Activated naive CD4-positive, alpha-beta T cell treated with anti-CD3 and anti-CD28 coated beads for 36 hours (primary cell): ENCODE results near the gene ACACB. TPM values are rescaled to one million over a fixed set of nuclear protein-coding genes. Genes with fewer than 3 reads are reported as not detected.
A peak's percentile ranks its signal among the peaks of the same experiment; 100 is the strongest.

ENCODE experiments used
- CTCF ChIA-PET: fragments of 350-600 bp; sonication (Branson Sonifier 250); formaldehyde crosslinking; loops from one replicate; lab custom pipeline; 2021; ENCODE audit warnings: antibody characterized with exemption; lab: Charles Lee
- DNase-seq: peaks from one replicate; pipeline ENCODE4 v3.0.0-alpha.2; 2020
- H3K27ac Mint-ChIP-seq: one replicate; pipeline ENCODE4 v1.8.0; 2021; ENCODE audit warnings: mild to moderate bottlenecking, mixed read lengths
- H3K27me3 Mint-ChIP-seq: one replicate; pipeline ENCODE4 v1.8.0; 2021; ENCODE audit warnings: low read depth, mixed read lengths
- H3K36me3 Mint-ChIP-seq: one replicate; pipeline ENCODE4 v1.8.0; 2021; ENCODE audit warnings: low read depth, mixed read lengths
- H3K4me1 Mint-ChIP-seq: one replicate; pipeline ENCODE4 v1.8.0; 2021; ENCODE audit warnings: low read depth, mixed read lengths
- H3K4me3 Mint-ChIP-seq: one replicate; pipeline ENCODE4 v1.8.0; 2021; ENCODE audit warnings: mild to moderate bottlenecking, moderate library complexity, mixed read lengths
- H3K9me3 Mint-ChIP-seq: one replicate; pipeline ENCODE4 v1.8.0; 2021; ENCODE audit warnings: mixed read lengths
- intact Hi-C: fragments of 100-400 bp; cut with micrococcal nuclease; formaldehyde crosslinking; loops from one replicate; pipeline ENCODE4 v1.15.1; 2023
- total RNA-seq, 2 experiments: library from RNA; stranded (reverse); gene quantifications; one replicate each; pipeline ENCODE4 v1.2.3, GENCODE V29; 2021

ACACB gene
- total RNA-seq, 2 experiments from 2014 or later: 11.0 to 11.8 TPM

GRCh38 chr12:109234012-109234411, 117.6 kb downstream of the ACACB start:
- CTCF ChIA-PET: interaction anchor here (0.6 kb wide), 1 partner anchor 182 kb away, joined by 5 read pairs; no protein-coding TSS in a partner anchor
- DNase-seq: no peak
- intact Hi-C loops: no loop called here
- Mint-ChIP-seq H3K9me3 (no peaks in the 10 kb centered on the region), H3K27ac (no peak overlapping the region), H3K27me3 (no peaks in the 10 kb centered on the region), H3K4me1 (no peaks in the 10 kb centered on the region), H3K4me3 (no peak overlapping the region), H3K36me3 (peaks cover 5% of the 10 kb centered on the region)

DNA sequence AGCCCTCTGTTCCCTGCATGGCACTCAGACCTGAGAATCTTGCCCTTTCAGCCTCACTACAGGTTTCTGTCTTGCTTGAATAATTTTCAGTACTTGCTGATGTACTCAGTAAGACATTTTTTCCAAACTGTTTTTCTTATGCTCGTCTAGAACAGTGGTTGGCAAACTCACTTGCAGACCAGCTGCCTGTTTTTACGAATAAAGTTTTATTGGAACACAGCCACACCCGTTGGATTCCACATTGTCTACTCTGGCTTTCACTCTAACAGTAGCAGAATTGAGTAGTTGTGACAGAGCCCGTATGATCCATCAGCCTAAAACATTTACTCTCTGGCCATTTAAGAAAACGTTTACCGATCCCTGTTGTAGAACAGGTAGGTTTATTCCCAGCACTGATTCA, 119.9 kb downstream of the ACACB start:
- H3K36me3 Mint-ChIP-seq: peaks cover 7% of the 10 kb centered on the region
- no peak for DNase-seq
- CTCF ChIA-PET: no interaction called here
- no peak overlapping the region for H3K4me3 Mint-ChIP-seq
- no peaks in the 10 kb centered on the region for H3K9me3 Mint-ChIP-seq
- intact Hi-C loops: no loop called here
- no peaks in the 10 kb centered on the region for H3K27me3 Mint-ChIP-seq
- H3K27ac Mint-ChIP-seq: no peak overlapping the region
- no peaks in the 10 kb centered on the region for H3K4me1 Mint-ChIP-seq

GRCh38 chr12:109239179-109239578, 122.8 kb downstream of the ACACB start:
- intact Hi-C loops: no loop called here

GRCh38 chr12:109239691-109240090, 123.3 kb downstream of the ACACB start:
- Mint-ChIP-seq H3K27me3 (no peaks in the 10 kb centered on the region), H3K9me3 (no peaks in the 10 kb centered on the region), H3K4me3 (no peak overlapping the region), H3K27ac (no peak overlapping the region), H3K4me1 (no peaks in the 10 kb centered on the region), H3K36me3 (peaks cover 11% of the 10 kb centered on the region)
- intact Hi-C loops: no loop called here
- no peak for DNase-seq
- CTCF ChIA-PET: interaction anchor here (0.6 kb wide), 1 partner anchor 84 kb away, joined by 3 read pairs; no protein-coding TSS in a partner anchor

More at GRCh38 chr12:109239179-109239578, 122.8 kb downstream of the ACACB start:
- peaks cover 11% of the 10 kb centered on the region for H3K36me3 Mint-ChIP-seq
- no peak overlapping the region for H3K27ac Mint-ChIP-seq
- no peaks in the 10 kb centered on the region for H3K9me3 Mint-ChIP-seq
- CTCF ChIA-PET: interaction anchor here (0.6 kb wide), 1 partner anchor 32 kb away, joined by 3 read pairs; no protein-coding TSS in a partner anchor
- no peaks in the 10 kb centered on the region for H3K4me1 Mint-ChIP-seq
- no peak overlapping the region for H3K4me3 Mint-ChIP-seq
- no peaks in the 10 kb centered on the region for H3K27me3 Mint-ChIP-seq
- DNase-seq: no peak

- Mint-ChIP-seq H3K27ac (no peak overlapping the region), H3K4me1 (no peaks in the 10 kb centered on the region), H3K9me3 (no peaks in the 10 kb centered on the region), H3K36me3 (peaks cover 11% of the 10 kb centered on the region), H3K4me3 (no peak overlapping the region), H3K27me3 (no peaks in the 10 kb centered on the region)
- intact Hi-C loops: no loop called here
- DNase-seq: no peak
- CTCF ChIA-PET: interaction anchor here (0.6 kb wide), 1 partner anchor 85 kb away, joined by 3 read pairs; no protein-coding TSS in a partner anchor
These were observed 124.0 kb downstream of the ACACB start for GRCh38 chr12:109240365-109240764.

DNA sequence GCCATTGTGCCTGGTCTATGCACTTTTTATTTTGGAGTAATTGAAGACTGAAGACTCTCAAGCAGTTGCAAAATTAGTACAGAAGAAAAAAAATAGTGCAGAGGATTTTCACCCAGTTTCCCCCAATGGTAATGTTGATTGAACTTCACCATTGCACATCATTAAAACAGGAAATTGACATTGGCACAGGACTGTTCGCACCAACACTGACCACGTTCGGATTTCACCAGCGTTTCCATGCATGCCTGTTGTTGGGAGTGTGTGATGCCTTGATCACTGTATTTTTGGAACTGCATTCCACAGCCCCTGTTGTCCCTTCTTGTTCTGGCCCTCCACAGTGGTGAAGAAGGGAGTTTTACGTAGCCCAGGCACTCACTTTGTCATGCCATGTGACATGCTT, 125.5 kb downstream of the ACACB start:
- Mint-ChIP-seq H3K9me3 (no peaks in the 10 kb centered on the region), H3K4me3 (no peak overlapping the region), H3K36me3 (peaks cover 10% of the 10 kb centered on the region), H3K4me1 (no peaks in the 10 kb centered on the region), H3K27me3 (no peaks in the 10 kb centered on the region), H3K27ac (no peak overlapping the region)
- intact Hi-C loops: no loop called here
- DNase-seq: no peak
- CTCF ChIA-PET: no interaction called here

- H3K36me3 Mint-ChIP-seq: peaks cover 8% of the 10 kb centered on the region
- H3K9me3 Mint-ChIP-seq: no peaks in the 10 kb centered on the region
- H3K27ac Mint-ChIP-seq: no peak overlapping the region
- CTCF ChIA-PET: no interaction called here
- intact Hi-C loops: no loop called here
- H3K4me1 Mint-ChIP-seq: no peaks in the 10 kb centered on the region
- H3K27me3 Mint-ChIP-seq: no peaks in the 10 kb centered on the region
- no peak overlapping the region for H3K4me3 Mint-ChIP-seq
- no peak for DNase-seq
These were observed 127.7 kb downstream of the ACACB start for GRCh38 chr12:109244073-109244472.

DNA sequence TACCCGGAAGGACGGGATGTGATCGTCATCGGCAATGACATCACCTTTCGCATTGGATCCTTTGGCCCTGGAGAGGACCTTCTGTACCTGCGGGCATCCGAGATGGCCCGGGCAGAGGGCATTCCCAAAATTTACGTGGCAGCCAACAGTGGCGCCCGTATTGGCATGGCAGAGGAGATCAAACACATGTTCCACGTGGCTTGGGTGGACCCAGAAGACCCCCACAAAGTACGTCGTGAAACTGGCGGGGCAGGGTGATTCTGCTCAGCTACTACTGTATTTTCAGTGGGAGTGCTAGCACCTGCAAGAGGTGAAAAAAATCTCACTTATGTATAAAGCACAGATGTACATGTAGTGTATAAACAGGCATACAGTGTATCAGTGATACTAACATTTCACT, 129.8 kb downstream of the ACACB start:
- intact Hi-C loops: no loop called here
- CTCF ChIA-PET: no interaction called here
- Mint-ChIP-seq H3K27me3 (no peaks in the 10 kb centered on the region), H3K9me3 (no peaks in the 10 kb centered on the region), H3K4me1 (no peaks in the 10 kb centered on the region), H3K4me3 (no peak overlapping the region), H3K36me3 (peaks cover 7% of the 10 kb centered on the region), H3K27ac (no peak overlapping the region)
- no peak for DNase-seq

DNA sequence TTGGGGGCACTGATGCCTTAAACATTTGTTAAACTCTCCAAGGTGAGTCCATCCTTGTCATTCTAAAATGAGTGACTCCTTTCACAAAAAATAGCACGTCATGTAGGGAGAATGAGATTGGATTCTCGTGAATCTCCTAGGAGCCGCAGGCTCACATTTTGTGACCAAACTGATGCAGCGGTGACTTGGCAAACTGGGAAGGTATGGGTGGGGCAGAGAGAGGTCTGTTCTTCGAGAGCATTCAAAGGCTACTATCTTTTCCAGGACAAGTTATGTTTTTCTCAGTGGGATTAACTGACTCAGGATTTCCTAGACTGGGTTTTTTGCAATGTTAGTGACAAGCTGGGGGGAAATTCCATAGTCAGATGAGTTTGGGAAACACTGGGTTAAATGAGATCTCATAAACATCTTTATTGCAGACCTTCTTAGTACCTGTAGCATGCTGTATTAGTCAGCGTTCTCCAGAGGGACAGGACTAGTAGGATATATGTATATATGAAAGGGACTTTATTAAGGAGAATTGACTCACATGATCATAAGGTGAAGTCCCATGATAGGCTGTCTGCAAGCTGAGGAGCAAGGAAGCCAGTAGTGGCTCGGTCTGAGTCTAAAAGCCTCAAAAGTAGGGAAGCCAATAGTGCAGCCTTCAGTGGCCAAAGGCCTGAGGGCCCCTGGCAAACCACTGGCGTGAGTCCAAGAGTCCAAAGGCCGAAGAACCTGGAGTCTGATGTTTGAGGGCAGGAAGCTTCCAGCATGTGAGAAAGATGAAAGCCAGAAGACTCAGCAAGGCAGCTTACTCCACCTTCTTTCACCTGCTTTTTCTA, 131.7 kb downstream of the ACACB start:
- Mint-ChIP-seq H3K27me3 (no peaks in the 10 kb centered on the region), H3K4me3 (no peak overlapping the region), H3K9me3 (peaks cover 6% of the 10 kb centered on the region), H3K36me3 (peaks cover 12% of the 10 kb centered on the region), H3K27ac (peak overlapping the region; percentile 27), H3K4me1 (no peaks in the 10 kb centered on the region)
- CTCF ChIA-PET: interaction anchor here (0.6 to 0.7 kb wide), 2 partner anchors 606 to 1472 kb away, joined by 4 to 7 read pairs; no protein-coding TSS in a partner anchor
- no peak for DNase-seq
- intact Hi-C loops: no loop called here

GRCh38 chr12:109250523-109250922, 134.1 kb downstream of the ACACB start:
- DNase-seq: no peak
- Mint-ChIP-seq H3K9me3 (peaks cover 17% of the 10 kb centered on the region), H3K4me3 (no peak overlapping the region), H3K27ac (no peak overlapping the region), H3K27me3 (no peaks in the 10 kb centered on the region), H3K36me3 (peaks cover 27% of the 10 kb centered on the region), H3K4me1 (no peaks in the 10 kb centered on the region)
- CTCF ChIA-PET: no interaction called here
- intact Hi-C loops: no loop called here

- peaks cover 29% of the 10 kb centered on the region for H3K36me3 Mint-ChIP-seq
These were observed 136.4 kb downstream of the ACACB start for GRCh38 chr12:109252799-109253198.

GRCh38 chr12:109253913-109254544, 137.6 kb downstream of the ACACB start:
- Mint-ChIP-seq H3K4me1 (no peaks in the 10 kb centered on the region), H3K4me3 (no peak overlapping the region), H3K36me3 (peaks cover 29% of the 10 kb centered on the region), H3K27me3 (no peaks in the 10 kb centered on the region), H3K9me3 (peaks cover 17% of the 10 kb centered on the region), H3K27ac (no peak overlapping the region)
- intact Hi-C loops: no loop called here
- DNase-seq: no peak
- CTCF ChIA-PET: no interaction called here

More at GRCh38 chr12:109252799-109253198, 136.4 kb downstream of the ACACB start:
- no peak overlapping the region for H3K27ac Mint-ChIP-seq
- no peak overlapping the region for H3K4me3 Mint-ChIP-seq
- peaks cover 17% of the 10 kb centered on the region for H3K9me3 Mint-ChIP-seq
- H3K4me1 Mint-ChIP-seq: no peaks in the 10 kb centered on the region
- H3K27me3 Mint-ChIP-seq: no peaks in the 10 kb centered on the region
- CTCF ChIA-PET: interaction anchor here (1.1 to 1.4 kb wide), 2 partner anchors 10 to 11 kb away, joined by 3 to 5 read pairs; no protein-coding TSS in a partner anchor
- no peak for DNase-seq
- intact Hi-C loops: no loop called here
